ENCODE measurements around the gene SORCS1. TPM values are rescaled to one million over a fixed set of nuclear protein-coding genes. Genes with fewer than 3 reads are reported as not detected.

Gene SORCS1
- total and polyA plus RNA-seq, 3 donors from 2014 or later, result 2.6 to 9.6 (median 4.6) TPM

GRCh38 chr10:106819490-106819889, 345.0 kb downstream of the SORCS1 start:
- WGBS, 2 donors, result 61 to 66% methylated on average over 4 of the region's 4 CpGs
- Histone ChIP-seq H3K27ac (no peak overlapping the region), H3K9me3 (no peaks in the 10 kb centered on the region), H3K27me3 (no peaks in the 10 kb centered on the region), H3K4me3 (no peak overlapping the region), H3K4me1 (no peaks in the 10 kb centered on the region), H3K36me3 (ENCODE audit: low read depth, missing control alignments) (no peaks in the 10 kb centered on the region)
- TF ChIP-seq CTCF (IDR thresholded peaks at IDR 0.05), result no peak
- no peak for TF ChIP-seq POLR2A (IDR thresholded peaks at IDR 0.05)
- intact Hi-C loops (cut with DNase I; ENCODE audit: low total_unique reads), result no loop called here
- DNase-seq, result no peak

- 83 to 87% methylated on average over 7 of the region's 7 CpGs for WGBS, 2 donors
- DNase-seq, result no peak
- intact Hi-C loops (cut with DNase I; ENCODE audit: low total_unique reads), result no loop called here
- Histone ChIP-seq H3K4me3 (no peak overlapping the region), H3K27me3 (no peaks in the 10 kb centered on the region), H3K4me1 (no peaks in the 10 kb centered on the region), H3K27ac (no peak overlapping the region), H3K9me3 (no peaks in the 10 kb centered on the region), H3K36me3 (ENCODE audit: low read depth, missing control alignments) (no peaks in the 10 kb centered on the region)
- TF ChIP-seq CTCF (IDR thresholded peaks at IDR 0.05) (no peak), POLR2A (IDR thresholded peaks at IDR 0.05) (no peak)
Observed at GRCh38 chr10:106816318-106817085, 348.0 kb downstream of the SORCS1 start.

- no peaks in the 10 kb centered on the region for H3K27me3 ChIP-seq
- no peak overlapping the region for H3K4me3 ChIP-seq
- H3K4me1 ChIP-seq, result no peaks in the 10 kb centered on the region
- intact Hi-C loops (cut with DNase I; ENCODE audit: low total_unique reads), result no loop called here
- TF ChIP-seq POLR2A (IDR thresholded peaks at IDR 0.05) (no peak), CTCF (IDR thresholded peaks at IDR 0.05) (no peak)
- H3K27ac ChIP-seq, result no peak overlapping the region
- no peaks in the 10 kb centered on the region for H3K36me3 ChIP-seq (ENCODE audit: low read depth, missing control alignments)
- H3K9me3 ChIP-seq, result no peaks in the 10 kb centered on the region
- DNase-seq, result no peak
- WGBS, 2 donors, result 73 to 81% methylated on average over 3 of the region's 3 CpGs
Observed at GRCh38 chr10:106815427-106816043, 349.0 kb downstream of the SORCS1 start.

- no peak overlapping the region for H3K4me3 ChIP-seq
- H3K4me1 ChIP-seq, result peaks cover 6% of the 10 kb centered on the region
- H3K9me3 ChIP-seq, result no peaks in the 10 kb centered on the region
- no peak overlapping the region for H3K27ac ChIP-seq
- no peak for DNase-seq
- no peaks in the 10 kb centered on the region for H3K36me3 ChIP-seq (ENCODE audit: low read depth, missing control alignments)
- TF ChIP-seq POLR2A (IDR thresholded peaks at IDR 0.05) (no peak), CTCF (IDR thresholded peaks at IDR 0.05) (no peak)
- WGBS, 2 donors, result 64 to 77% methylated on average over 1 of the region's 1 CpG
- intact Hi-C loops (cut with DNase I; ENCODE audit: low total_unique reads), result no loop called here
- H3K27me3 ChIP-seq, result no peaks in the 10 kb centered on the region
Observed at GRCh38 chr10:106804992-106805582, 359.4 kb downstream of the SORCS1 start.
